Measurements from ENCODE around the gene CNTNAP2.

DNA sequence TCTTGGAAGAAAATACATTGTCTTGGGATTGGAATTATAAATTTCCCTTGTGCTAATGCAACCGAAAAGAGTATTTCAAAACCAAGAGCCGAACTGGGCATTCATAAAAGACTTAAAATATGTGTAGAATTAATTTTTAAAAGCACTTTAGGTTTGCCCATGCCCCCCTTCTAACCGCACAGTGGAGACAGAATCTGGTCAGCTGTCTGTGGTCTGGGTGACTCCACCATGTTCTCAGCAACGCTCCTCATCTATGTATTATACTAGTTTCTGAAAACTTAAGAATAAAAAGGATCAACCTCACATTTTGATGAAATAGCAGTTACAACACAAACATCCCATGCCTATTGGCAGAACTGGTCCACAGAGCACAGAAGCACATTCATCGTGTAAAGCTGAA is 2281.4 kb downstream of the CNTNAP2 start:
- no peak for TF ChIP-seq EZH2 (IDR thresholded peaks at IDR 0.05; ENCODE audit: borderline replicate concordance, low read depth, low read length, severe bottlenecking)
- no peak for TF ChIP-seq CTCF (IDR thresholded peaks at IDR 0.05; ENCODE audit: borderline replicate concordance, extremely low read depth, low read length, poor library complexity, severe bottlenecking)
